Endodermal cell (in vitro differentiated cells): ENCODE results near the gene TRAF7. TPM values are rescaled to one million over a fixed set of nuclear protein-coding genes. Genes with fewer than 3 reads are reported as not detected.
A peak's percentile ranks its signal among the peaks of the same experiment; 100 is the strongest.

Source experiments
- DNase-seq: peaks from one replicate; pipeline ENCODE4 v3.0.0-alpha.2; 2017
- H3K27ac ChIP-seq: 2 replicates; pipeline ENCODE4 v1.5.1; 2013; ENCODE audit warnings: mild to moderate bottlenecking, low read depth, low read length, moderate library complexity
- H3K27me3 ChIP-seq: 2 replicates; pipeline ENCODE4 v1.6.1; 2013; ENCODE audit warnings: mild to moderate bottlenecking, low read length, moderate library complexity; ENCODE audit not compliant: insufficient read depth, control insufficient read depth, poor library complexity, severe bottlenecking
- H3K36me3 ChIP-seq: 2 replicates; pipeline ENCODE4 v1.7.0; 2013; ENCODE audit warnings: mild to moderate bottlenecking, low read length, moderate library complexity; ENCODE audit not compliant: control insufficient read depth, insufficient read depth
- H3K4me1 ChIP-seq: one replicate; pipeline ENCODE4 v1.7.0; 2013; ENCODE audit warnings: low read length; ENCODE audit not compliant: control insufficient read depth, insufficient read depth
- H3K4me3 ChIP-seq: 2 replicates; pipeline ENCODE4 v1.5.1; 2013; ENCODE audit warnings: mild to moderate bottlenecking, low read length, moderate library complexity
- H3K9ac ChIP-seq: 2 replicates; pipeline ENCODE4 v1.6.1; 2013; ENCODE audit warnings: mild to moderate bottlenecking, low read length, moderate library complexity; ENCODE audit not compliant: poor library complexity, severe bottlenecking; ENCODE audit errors: extremely low read depth
- H3K9me3 ChIP-seq: 2 replicates; pipeline ENCODE4 v1.6.1; 2013; ENCODE audit warnings: mild to moderate bottlenecking, low read length, moderate library complexity; ENCODE audit not compliant: control insufficient read depth
- H3K27ac Mint-ChIP-seq: 2 replicates; pipeline ENCODE4 v1.8.0; 2020; ENCODE audit warnings: mixed read lengths
- H3K27me3 Mint-ChIP-seq: 2 replicates; pipeline ENCODE4 v1.8.0; 2021; ENCODE audit warnings: mild to moderate bottlenecking, mixed read lengths; ENCODE audit not compliant: insufficient read depth
- H3K36me3 Mint-ChIP-seq: 2 replicates; pipeline ENCODE4 v1.8.0; 2020; ENCODE audit warnings: low read depth, mixed read lengths
- H3K4me1 Mint-ChIP-seq: 2 replicates; pipeline ENCODE4 v1.8.0; 2020; ENCODE audit warnings: mixed read lengths
- H3K4me3 Mint-ChIP-seq: 2 replicates; pipeline ENCODE4 v1.8.0; 2020; ENCODE audit warnings: mild to moderate bottlenecking, moderate library complexity, mixed read lengths
- H3K9me3 Mint-ChIP-seq: 2 replicates; pipeline ENCODE4 v1.8.0; 2020; ENCODE audit warnings: mild to moderate bottlenecking, mixed read lengths
- CTCF ChIP-seq: fragments of 200-600 bp; sonication (generic); conservative IDR thresholded peaks from 2 replicates; pipeline ENCODE4 v1.5.0; 2021; ENCODE audit warnings: antibody characterized with exemption, mild to moderate bottlenecking
- WGBS, 2 experiments: methylation state at CpG; one replicate each; pipeline versions ENCODE4 v1.1.5 to v1.1.7; 2013; ENCODE audit warnings: missing lambda C conversion rate in 2 of 2, mixed read lengths in 1 of 2; ENCODE audit not compliant: insufficient coverage in 1 of 2, insufficient read length in 1 of 2; 5-methylcytosine and 5-hydroxymethylcytosine counted together
- total RNA-seq, 2 donors: library from RNA; stranded (reverse); fragmentation: NEBNext Ultra II Directional in 1 of 2; extraction: Animal tissue kit (Norgen Biotek cat#: 25700) in 1 of 2; gene quantifications; 2 replicates in 1 of 2; 3 replicates in 1 of 2; pipeline ENCODE4 v1.2.1, GENCODE V29; 2021

The TRAF7 gene
- total RNA-seq, 2 donors from 2014 or later = 108 to 110 TPM

- peaks cover 16% of the 10 kb centered on the region for H3K4me1 ChIP-seq
- H3K27ac ChIP-seq = peak overlapping the region; percentile 34
- peaks cover 16% of the 10 kb centered on the region for H3K36me3 ChIP-seq
- no peak for DNase-seq
- no peaks in the 10 kb centered on the region for H3K27me3 ChIP-seq
- H3K9me3 Mint-ChIP-seq = no peaks in the 10 kb centered on the region
- no peak overlapping the region for H3K9ac ChIP-seq
- no peak overlapping the region for H3K4me3 Mint-ChIP-seq
- no peaks in the 10 kb centered on the region for H3K27me3 Mint-ChIP-seq
- peak overlapping the region; percentile 80 for H3K27ac Mint-ChIP-seq
- H3K36me3 Mint-ChIP-seq = peaks cover 16% of the 10 kb centered on the region
- TF ChIP-seq CTCF = no peak
- H3K4me3 ChIP-seq = no peak overlapping the region
- H3K4me1 Mint-ChIP-seq = peaks cover 25% of the 10 kb centered on the region
- no peaks in the 10 kb centered on the region for H3K9me3 ChIP-seq
- WGBS, 2 experiments = 95% methylated on average over 7 to 15 of the region's 15 CpGs
These were observed 2.7 kb downstream of the TRAF7 start for GRCh38 chr16:2158262-2158638.

GRCh38 chr16:2159175-2159838 is 3.7 kb downstream of the TRAF7 start:
- DNase-seq = no peak
- Mint-ChIP-seq H3K4me3 (no peak overlapping the region), H3K4me1 (peaks cover 25% of the 10 kb centered on the region), H3K9me3 (no peaks in the 10 kb centered on the region), H3K27me3 (no peaks in the 10 kb centered on the region), H3K36me3 (peaks cover 6% of the 10 kb centered on the region), H3K27ac (peak overlapping the region; percentile 61)
- H3K9me3 ChIP-seq = no peaks in the 10 kb centered on the region
- peaks cover 5% of the 10 kb centered on the region for H3K36me3 ChIP-seq
- no peak overlapping the region for H3K9ac ChIP-seq
- H3K4me1 ChIP-seq = peaks cover 16% of the 10 kb centered on the region
- H3K27ac ChIP-seq = peak overlapping the region; percentile 34
- no peak overlapping the region for H3K4me3 ChIP-seq
- 91% methylated on average over 20 to 24 of the region's 24 CpGs for WGBS, 2 experiments
- no peak for TF ChIP-seq CTCF
- H3K27me3 ChIP-seq = no peaks in the 10 kb centered on the region

DNA sequence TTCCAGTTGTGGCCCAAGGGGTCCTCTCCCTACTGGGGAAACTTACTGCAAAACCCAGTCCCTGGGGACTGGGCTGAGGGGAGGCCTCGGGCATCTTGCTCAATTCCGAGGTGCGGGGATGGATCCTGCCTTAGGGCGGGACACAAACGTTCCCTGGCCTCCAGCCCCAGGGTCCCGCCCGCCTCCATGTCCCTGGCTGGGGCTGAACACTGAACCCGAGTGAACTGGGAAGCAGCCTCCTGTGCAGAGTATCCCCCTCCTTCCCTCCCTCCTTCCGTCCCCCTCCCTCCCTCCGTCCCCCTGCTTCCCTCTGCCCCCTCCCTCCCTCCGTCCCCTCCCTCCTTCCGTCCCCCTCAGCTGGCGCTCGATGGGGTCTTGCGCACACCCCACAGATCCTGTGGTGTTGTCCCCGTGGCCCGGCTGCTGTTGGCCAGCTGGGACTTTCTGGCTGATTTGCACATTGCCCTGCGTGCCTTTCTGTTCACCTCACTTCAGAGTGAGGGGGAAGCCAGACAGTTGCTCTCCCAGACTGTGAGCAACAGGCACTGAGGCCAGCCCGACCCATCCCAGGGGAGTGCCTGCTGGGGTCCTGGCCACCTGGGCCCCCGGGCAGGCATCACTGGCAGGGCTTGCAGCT is 5.5 kb downstream of the TRAF7 start:
- Histone ChIP-seq H3K9me3 (no peaks in the 10 kb centered on the region), H3K9ac (no peak overlapping the region), H3K27ac (peak overlapping the region; percentile 53), H3K4me1 (peaks cover 16% of the 10 kb centered on the region), H3K36me3 (no peaks in the 10 kb centered on the region), H3K27me3 (no peaks in the 10 kb centered on the region), H3K4me3 (no peak overlapping the region)
- peaks cover 25% of the 10 kb centered on the region for H3K4me1 Mint-ChIP-seq
- 70 to 93% methylated on average over 5 to 18 of the region's 20 CpGs for WGBS, 2 experiments
- no peak for TF ChIP-seq CTCF
- no peaks in the 10 kb centered on the region for H3K9me3 Mint-ChIP-seq
- H3K27me3 Mint-ChIP-seq = no peaks in the 10 kb centered on the region
- H3K36me3 Mint-ChIP-seq = peaks cover 5% of the 10 kb centered on the region
- no peak for DNase-seq
- H3K27ac Mint-ChIP-seq = no peak overlapping the region
- H3K4me3 Mint-ChIP-seq = no peak overlapping the region
